ENCODE data around the gene MYEF2.

Gene MYEF2

GRCh38 chr15:48087844-48088243, 90.3 kb downstream of the MYEF2 start:
- no peak overlapping the region for H3K9ac ChIP-seq (ENCODE audit: low read depth, low read length)
- WGBS, result 90% methylated on average over 3 of the region's 3 CpGs
- no peaks in the 10 kb centered on the region for H3K27me3 ChIP-seq (ENCODE audit: insufficient read depth, low read length)
- no peak overlapping the region for H3K27ac ChIP-seq (ENCODE audit: low read depth, low read length)
- no peaks in the 10 kb centered on the region for H3K36me3 ChIP-seq (ENCODE audit: insufficient read depth, low read length)
- H3K9me3 ChIP-seq (ENCODE audit: insufficient read depth, low read depth, low read length), result peaks cover 14% of the 10 kb centered on the region
- H3K4me3 ChIP-seq (ENCODE audit: low read length), result no peak overlapping the region
- H3K4me1 ChIP-seq (ENCODE audit: insufficient read depth, low read length), result no peaks in the 10 kb centered on the region

GRCh38 chr15:48086576-48086975, 91.5 kb downstream of the MYEF2 start:
- no peaks in the 10 kb centered on the region for H3K4me1 ChIP-seq (ENCODE audit: insufficient read depth, low read length)
- H3K27ac ChIP-seq (ENCODE audit: low read depth, low read length), result no peak overlapping the region
- no peaks in the 10 kb centered on the region for H3K27me3 ChIP-seq (ENCODE audit: insufficient read depth, low read length)
- no peaks in the 10 kb centered on the region for H3K36me3 ChIP-seq (ENCODE audit: insufficient read depth, low read length)
- H3K4me3 ChIP-seq (ENCODE audit: low read length), result no peak overlapping the region
- WGBS, result 95% methylated on average over 5 of the region's 5 CpGs
- peaks cover 14% of the 10 kb centered on the region for H3K9me3 ChIP-seq (ENCODE audit: insufficient read depth, low read depth, low read length)
- no peak overlapping the region for H3K9ac ChIP-seq (ENCODE audit: low read depth, low read length)

GRCh38 chr15:48086133-48086532, 92.0 kb downstream of the MYEF2 start:
- Histone ChIP-seq H3K36me3 (ENCODE audit: insufficient read depth, low read length) (no peaks in the 10 kb centered on the region), H3K4me1 (ENCODE audit: insufficient read depth, low read length) (no peaks in the 10 kb centered on the region), H3K27ac (ENCODE audit: low read depth, low read length) (no peak overlapping the region), H3K4me3 (ENCODE audit: low read length) (no peak overlapping the region), H3K27me3 (ENCODE audit: insufficient read depth, low read length) (no peaks in the 10 kb centered on the region), H3K9ac (ENCODE audit: low read depth, low read length) (no peak overlapping the region), H3K9me3 (ENCODE audit: insufficient read depth, low read depth, low read length) (peaks cover 14% of the 10 kb centered on the region)
- WGBS, result 95% methylated on average over 5 of the region's 5 CpGs

- peaks cover 14% of the 10 kb centered on the region for H3K9me3 ChIP-seq (ENCODE audit: insufficient read depth, low read depth, low read length)
- H3K4me3 ChIP-seq (ENCODE audit: low read length), result no peak overlapping the region
- no peaks in the 10 kb centered on the region for H3K27me3 ChIP-seq (ENCODE audit: insufficient read depth, low read length)
- H3K36me3 ChIP-seq (ENCODE audit: insufficient read depth, low read length), result no peaks in the 10 kb centered on the region
- WGBS, result 99% methylated on average over 6 of the region's 6 CpGs
- no peaks in the 10 kb centered on the region for H3K4me1 ChIP-seq (ENCODE audit: insufficient read depth, low read length)
- no peak overlapping the region for H3K27ac ChIP-seq (ENCODE audit: low read depth, low read length)
- H3K9ac ChIP-seq (ENCODE audit: low read depth, low read length), result no peak overlapping the region
Measured at GRCh38 chr15:48085591-48085930, 92.5 kb downstream of the MYEF2 start.

- Histone ChIP-seq H3K9me3 (ENCODE audit: insufficient read depth, low read depth, low read length) (peaks cover 14% of the 10 kb centered on the region), H3K27me3 (ENCODE audit: insufficient read depth, low read length) (no peaks in the 10 kb centered on the region), H3K4me3 (ENCODE audit: low read length) (no peak overlapping the region), H3K27ac (ENCODE audit: low read depth, low read length) (no peak overlapping the region), H3K4me1 (ENCODE audit: insufficient read depth, low read length) (no peaks in the 10 kb centered on the region), H3K36me3 (ENCODE audit: insufficient read depth, low read length) (no peaks in the 10 kb centered on the region), H3K9ac (ENCODE audit: low read depth, low read length) (no peak overlapping the region)
- 83% methylated on average over 6 of the region's 6 CpGs for WGBS
Measured at GRCh38 chr15:48084759-48085590, 93.1 kb downstream of the MYEF2 start.
